B cell (primary cell): ENCODE results near the gene PFAS. TPM values are rescaled to one million over a fixed set of nuclear protein-coding genes. Genes with fewer than 3 reads are reported as not detected.

Experiments used
- ATAC-seq: fragments of 200-7000 bp; cut with Tn5 transposase; one replicate; pipeline ENCODE4 v1.10.0; 2021; ENCODE audit warnings: low read depth, mild to moderate bottlenecking, moderate number of reproducible peaks, moderate library complexity
- CTCF ChIA-PET: fragments of 350-600 bp; sonication (Branson Sonifier 250); formaldehyde crosslinking; loops from one replicate; lab custom pipeline; 2021; ENCODE audit warnings: antibody characterized with exemption, inconsistent platforms; lab: Charles Lee
- POLR2A ChIA-PET: fragments of 350-600 bp; sonication (Branson Sonifier 250); formaldehyde crosslinking; loops from one replicate; lab custom pipeline; 2021; ENCODE audit warnings: antibody characterized with exemption; lab: Charles Lee
- DNase-seq: peaks from one replicate; pipeline ENCODE4 v3.0.0; 2013
- H2AFZ ChIP-seq: 2 replicates; pipeline ENCODE4 v1.6.1; 2012; ENCODE audit warnings: mild to moderate bottlenecking, low read depth, low read length; ENCODE audit not compliant: insufficient read depth, poor library complexity, severe bottlenecking
- H3K27ac ChIP-seq, 2 donors: 1 replicate in 1 of 2; 2 replicates in 1 of 2; pipeline ENCODE4 v1.5.1; 2012 to 2013; ENCODE audit warnings: low read length in 2 of 2, mild to moderate bottlenecking in 2 of 2, moderate library complexity in 1 of 2
- H3K27me3 ChIP-seq, 4 experiments: fragments of 200-600 bp in 1 of 4; sonication (generic) in 1 of 4; replicated peaks in 1 of 4; 1 replicate in 2 of 4; 2 replicates in 2 of 4; pipeline versions ENCODE4 v1.6.1 to v1.7.0; 2013 to 2016; ENCODE audit warnings: low read length in 3 of 4, mild to moderate bottlenecking in 2 of 4, mixed read lengths in 1 of 4, moderate library complexity in 1 of 4; ENCODE audit not compliant: insufficient read depth in 4 of 4, control insufficient read depth in 3 of 4; ENCODE audit errors: control extremely low read depth in 1 of 4
- H3K36me3 ChIP-seq, 2 experiments: replicated peaks in 1 of 2; 1 replicate in 1 of 2; 2 replicates in 1 of 2; pipeline versions ENCODE4 v1.6.1 to v1.7.1; 2013; ENCODE audit warnings: low read length in 1 of 2; ENCODE audit not compliant: insufficient read depth in 2 of 2, control insufficient read depth in 1 of 2; ENCODE audit errors: control extremely low read depth in 1 of 2, extremely low read depth in 1 of 2
- H3K4me1 ChIP-seq, 2 donors: fragments of 200-600 bp in 1 of 2; sonication (generic) in 1 of 2; 1 replicate in 1 of 2; 2 replicates in 1 of 2; pipeline versions ENCODE4 v1.5.1 to v1.6.1; 2013 to 2017; ENCODE audit warnings: low read length in 2 of 2; ENCODE audit not compliant: control insufficient read depth in 2 of 2, insufficient read depth in 2 of 2
- H3K4me2 ChIP-seq: replicated peaks from 2 replicates; pipeline ENCODE3; 2012; ENCODE audit warnings: mild to moderate bottlenecking, low read depth, low read length; ENCODE audit not compliant: poor library complexity, severe bottlenecking
- H3K4me3 ChIP-seq, 5 experiments: fragments of 200-600 bp in 1 of 5; sonication (generic) in 1 of 5; 1 replicate in 3 of 5; 2 replicates in 2 of 5; pipeline versions ENCODE4 v1.5.1 to v1.7.0; 2011 to 2016; ENCODE audit warnings: low read length in 4 of 5, mild to moderate bottlenecking in 4 of 5, low read depth in 2 of 5, control low read depth in 1 of 5, moderate library complexity in 1 of 5; ENCODE audit not compliant: insufficient read depth in 1 of 5; ENCODE audit errors: control extremely low read depth in 1 of 5, extremely low read depth in 1 of 5
- H3K79me2 ChIP-seq: fragments of 200-600 bp; sonication (generic); one replicate; pipeline ENCODE4 v1.6.0; 2016; ENCODE audit warnings: low read length; ENCODE audit not compliant: control insufficient read depth, insufficient read depth
- H3K9ac ChIP-seq: fragments of 200-600 bp; sonication (generic); 2 replicates; pipeline ENCODE4 v1.6.1; 2017; ENCODE audit warnings: mild to moderate bottlenecking, low read length, moderate library complexity
- H3K9me3 ChIP-seq, 3 donors: one replicate each; pipeline versions ENCODE4 v1.6.1 to v1.7.1; 2013; ENCODE audit warnings: low read length in 2 of 3; ENCODE audit not compliant: control insufficient read depth in 2 of 3, insufficient read depth in 1 of 3; ENCODE audit errors: control extremely low read depth in 1 of 3
- H4K20me1 ChIP-seq: 2 replicates; pipeline ENCODE4 v1.6.0; 2012; ENCODE audit warnings: mild to moderate bottlenecking, low read length; ENCODE audit not compliant: insufficient read depth, control insufficient read depth, poor library complexity, severe bottlenecking
- H3K27ac Mint-ChIP-seq: one replicate; pipeline ENCODE4 v1.8.0; 2021; ENCODE audit warnings: mixed read lengths
- H3K27me3 Mint-ChIP-seq: one replicate; pipeline ENCODE4 v1.8.0; 2021; ENCODE audit warnings: mixed read lengths
- H3K4me1 Mint-ChIP-seq: one replicate; pipeline ENCODE4 v1.8.0; 2021; ENCODE audit warnings: mixed read lengths
- H3K4me3 Mint-ChIP-seq: one replicate; pipeline ENCODE4 v1.8.0; 2021; ENCODE audit warnings: mixed read lengths
- H3K9me3 Mint-ChIP-seq: one replicate; pipeline ENCODE4 v1.8.0; 2022; ENCODE audit warnings: mixed read lengths; ENCODE audit not compliant: insufficient read depth
- EZH2 ChIP-seq: IDR thresholded peaks from 2 replicates; pipeline ENCODE4 v1.6.1; 2012; ENCODE audit warnings: borderline replicate concordance, low read depth, mild to moderate bottlenecking, moderate library complexity, low read length; ENCODE audit not compliant: insufficient read depth, poor library complexity, severe bottlenecking
- WGBS: methylation state at CpG from one replicate; pipeline ENCODE4 v1.1.5; 2013; ENCODE audit warnings: missing lambda C conversion rate; ENCODE audit not compliant: insufficient coverage; 5-methylcytosine and 5-hydroxymethylcytosine counted together
- intact Hi-C: fragments of 100-400 bp; cut with micrococcal nuclease; formaldehyde crosslinking; loops from one replicate; pipeline ENCODE4 v1.10.0; 2022
- polyA plus RNA-seq: library from polyadenylated mRNA; depleted of rRNA; stranded (reverse); fragments of >200 nt; gene quantifications from 2 replicates; pipeline ENCODE4 v1.2.3, GENCODE V29; 2012
- total RNA-seq, 2 donors: library from RNA; stranded (reverse); fragments of 120-200 nt in 1 of 2; gene quantifications; 1 replicate in 1 of 2; 2 replicates in 1 of 2; pipeline versions ENCODE4 v1.2.3 to v1.2.4, GENCODE V29; 2013 to 2022
- TF ChIP-seq, protein P1 (sequence below): fragments of 200-600 bp; IDR thresholded peaks from one replicate; pipeline ENCODE4 v1.8.0; 2022; ENCODE audit warnings: antibody characterized with exemption, mild to moderate bottlenecking

The PFAS gene
- total and polyA plus RNA-seq, 2 donors (not counting 1 experiment from before 2014, with no cell fraction given) = 22.3 to 65.5 TPM

DNA sequence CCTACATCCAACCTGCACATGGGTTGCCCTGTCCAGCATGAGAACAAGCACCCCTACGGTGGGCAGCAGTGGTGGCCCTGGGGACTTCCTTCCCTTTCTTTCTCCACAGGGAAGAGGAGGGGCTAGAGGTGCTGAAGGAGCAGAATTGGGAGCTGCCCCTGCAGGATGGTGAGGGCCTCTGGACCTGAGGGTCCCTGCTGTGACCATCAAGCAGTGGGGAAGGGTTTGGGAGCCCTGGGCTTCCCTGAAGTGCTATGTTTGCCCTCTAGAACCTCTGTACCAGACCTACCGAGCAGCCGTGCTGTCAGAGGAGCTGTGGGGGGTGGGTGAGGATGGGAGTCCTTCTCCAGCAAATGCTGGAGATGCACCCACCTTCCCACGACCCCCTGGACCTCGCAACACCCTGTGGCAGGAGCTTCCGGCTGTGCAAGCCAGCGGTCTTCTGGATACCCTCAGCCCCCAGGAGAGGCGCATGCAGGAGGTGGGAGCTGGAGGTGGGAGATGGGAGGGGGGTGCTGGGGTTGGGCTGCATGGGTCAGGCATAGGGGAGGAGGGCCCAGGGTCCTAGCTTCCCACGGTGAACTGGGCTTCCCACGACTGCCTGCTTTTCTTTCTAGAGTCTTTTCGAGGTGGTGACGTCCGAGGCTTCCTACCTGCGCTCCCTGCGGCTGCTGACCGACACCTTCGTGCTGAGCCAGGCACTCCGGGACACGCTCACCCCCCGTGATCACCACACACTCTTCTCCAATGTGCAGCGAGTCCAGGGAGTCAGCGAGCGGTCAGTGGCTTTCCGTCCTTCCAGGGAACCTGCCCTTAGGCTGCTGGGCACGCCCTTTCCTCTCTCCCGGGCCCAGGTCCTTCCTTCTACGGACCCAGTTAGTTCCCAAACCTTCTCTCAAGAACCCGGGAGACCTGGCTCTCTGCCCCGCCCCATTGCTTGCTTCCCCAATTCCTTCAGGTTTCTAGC is 66.0 kb downstream of the PFAS start:
- TF ChIP-seq, protein P1, sequence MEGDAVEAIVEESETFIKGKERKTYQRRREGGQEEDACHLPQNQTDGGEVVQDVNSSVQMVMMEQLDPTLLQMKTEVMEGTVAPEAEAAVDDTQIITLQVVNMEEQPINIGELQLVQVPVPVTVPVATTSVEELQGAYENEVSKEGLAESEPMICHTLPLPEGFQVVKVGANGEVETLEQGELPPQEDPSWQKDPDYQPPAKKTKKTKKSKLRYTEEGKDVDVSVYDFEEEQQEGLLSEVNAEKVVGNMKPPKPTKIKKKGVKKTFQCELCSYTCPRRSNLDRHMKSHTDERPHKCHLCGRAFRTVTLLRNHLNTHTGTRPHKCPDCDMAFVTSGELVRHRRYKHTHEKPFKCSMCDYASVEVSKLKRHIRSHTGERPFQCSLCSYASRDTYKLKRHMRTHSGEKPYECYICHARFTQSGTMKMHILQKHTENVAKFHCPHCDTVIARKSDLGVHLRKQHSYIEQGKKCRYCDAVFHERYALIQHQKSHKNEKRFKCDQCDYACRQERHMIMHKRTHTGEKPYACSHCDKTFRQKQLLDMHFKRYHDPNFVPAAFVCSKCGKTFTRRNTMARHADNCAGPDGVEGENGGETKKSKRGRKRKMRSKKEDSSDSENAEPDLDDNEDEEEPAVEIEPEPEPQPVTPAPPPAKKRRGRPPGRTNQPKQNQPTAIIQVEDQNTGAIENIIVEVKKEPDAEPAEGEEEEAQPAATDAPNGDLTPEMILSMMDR = no peak
- no peak for TF ChIP-seq EZH2
- Histone ChIP-seq H3K79me2 (no peaks in the 10 kb centered on the region), H3K4me2 (no peak overlapping the region), H3K4me1 (no peaks in the 10 kb centered on the region), H4K20me1 (no peaks in the 10 kb centered on the region), H3K4me3 (no peak overlapping the region), H3K36me3 (no peaks in the 10 kb centered on the region), H3K9ac (no peak overlapping the region), H2AFZ (no peak overlapping the region), H3K27me3 (peaks cover 0 to 36% (median 4%) of the 10 kb centered on the region in 4 experiments), H3K9me3 (no peaks in the 10 kb centered on the region), H3K27ac (no peak overlapping the region)
- ATAC-seq (no peak), DNase-seq (no peak)
- intact Hi-C loops = no loop called here
- POLR2A ChIA-PET = no interaction called here
- CTCF ChIA-PET = no interaction called here
- Mint-ChIP-seq H3K9me3 (no peaks in the 10 kb centered on the region), H3K27ac (no peak overlapping the region), H3K4me1 (no peaks in the 10 kb centered on the region), H3K4me3 (no peak overlapping the region), H3K27me3 (peaks cover 33% of the 10 kb centered on the region)
- 64% methylated on average over 27 of the region's 29 CpGs for WGBS

DNA sequence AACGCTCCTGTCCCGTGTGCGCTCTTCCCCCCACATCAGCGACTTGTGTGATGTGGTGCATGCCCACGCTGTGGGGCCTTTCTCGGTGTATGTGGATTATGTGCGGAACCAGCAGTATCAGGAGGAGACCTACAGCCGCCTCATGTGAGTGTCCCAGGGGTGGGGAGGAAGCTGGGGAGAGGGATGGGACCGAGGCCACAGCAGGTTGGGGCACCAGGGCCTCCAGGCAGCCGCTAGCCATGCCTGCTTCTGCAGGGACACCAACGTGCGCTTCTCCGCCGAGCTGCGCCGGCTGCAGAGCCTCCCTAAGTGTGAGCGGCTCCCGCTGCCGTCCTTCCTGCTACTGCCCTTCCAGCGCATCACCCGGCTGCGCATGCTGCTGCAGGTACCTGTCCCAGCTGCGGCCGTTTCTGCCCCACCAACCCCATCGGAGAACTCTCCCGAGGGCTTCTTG is 66.7 kb downstream of the PFAS start:
- no peak overlapping the region for H3K4me2 ChIP-seq
- ATAC-seq (no peak), DNase-seq (no peak)
- H3K27ac ChIP-seq = no peak overlapping the region
- no peaks in the 10 kb centered on the region for H3K36me3 ChIP-seq
- no peaks in the 10 kb centered on the region for H3K79me2 ChIP-seq
- H3K9me3 ChIP-seq = no peaks in the 10 kb centered on the region
- WGBS = 93% methylated on average over 21 of the region's 26 CpGs
- TF ChIP-seq, protein P1 = no peak
- no peak for TF ChIP-seq EZH2
- CTCF ChIA-PET = no interaction called here
- Mint-ChIP-seq H3K9me3 (no peaks in the 10 kb centered on the region), H3K27ac (no peak overlapping the region), H3K4me1 (no peaks in the 10 kb centered on the region), H3K4me3 (no peak overlapping the region), H3K27me3 (peaks cover 36% of the 10 kb centered on the region)
- no peak overlapping the region for H3K9ac ChIP-seq
- intact Hi-C loops = no loop called here
- H3K4me1 ChIP-seq = no peaks in the 10 kb centered on the region
- no peak overlapping the region for H2AFZ ChIP-seq
- no peaks in the 10 kb centered on the region for H4K20me1 ChIP-seq
- H3K27me3 ChIP-seq = peaks cover 0 to 34% (median 4%) of the 10 kb centered on the region in 4 experiments
- POLR2A ChIA-PET = no interaction called here
- no peak overlapping the region for H3K4me3 ChIP-seq
